CD4-positive, alpha-beta T cell treated with Interleukin-4 for 4 hours (primary cell): Measurements from ENCODE around the gene BAZ1A.

ENCODE experiments used
- DNase-seq: peaks from one replicate; pipeline ENCODE4 v3.0.0-alpha.2; 2020

BAZ1A gene, protein sequence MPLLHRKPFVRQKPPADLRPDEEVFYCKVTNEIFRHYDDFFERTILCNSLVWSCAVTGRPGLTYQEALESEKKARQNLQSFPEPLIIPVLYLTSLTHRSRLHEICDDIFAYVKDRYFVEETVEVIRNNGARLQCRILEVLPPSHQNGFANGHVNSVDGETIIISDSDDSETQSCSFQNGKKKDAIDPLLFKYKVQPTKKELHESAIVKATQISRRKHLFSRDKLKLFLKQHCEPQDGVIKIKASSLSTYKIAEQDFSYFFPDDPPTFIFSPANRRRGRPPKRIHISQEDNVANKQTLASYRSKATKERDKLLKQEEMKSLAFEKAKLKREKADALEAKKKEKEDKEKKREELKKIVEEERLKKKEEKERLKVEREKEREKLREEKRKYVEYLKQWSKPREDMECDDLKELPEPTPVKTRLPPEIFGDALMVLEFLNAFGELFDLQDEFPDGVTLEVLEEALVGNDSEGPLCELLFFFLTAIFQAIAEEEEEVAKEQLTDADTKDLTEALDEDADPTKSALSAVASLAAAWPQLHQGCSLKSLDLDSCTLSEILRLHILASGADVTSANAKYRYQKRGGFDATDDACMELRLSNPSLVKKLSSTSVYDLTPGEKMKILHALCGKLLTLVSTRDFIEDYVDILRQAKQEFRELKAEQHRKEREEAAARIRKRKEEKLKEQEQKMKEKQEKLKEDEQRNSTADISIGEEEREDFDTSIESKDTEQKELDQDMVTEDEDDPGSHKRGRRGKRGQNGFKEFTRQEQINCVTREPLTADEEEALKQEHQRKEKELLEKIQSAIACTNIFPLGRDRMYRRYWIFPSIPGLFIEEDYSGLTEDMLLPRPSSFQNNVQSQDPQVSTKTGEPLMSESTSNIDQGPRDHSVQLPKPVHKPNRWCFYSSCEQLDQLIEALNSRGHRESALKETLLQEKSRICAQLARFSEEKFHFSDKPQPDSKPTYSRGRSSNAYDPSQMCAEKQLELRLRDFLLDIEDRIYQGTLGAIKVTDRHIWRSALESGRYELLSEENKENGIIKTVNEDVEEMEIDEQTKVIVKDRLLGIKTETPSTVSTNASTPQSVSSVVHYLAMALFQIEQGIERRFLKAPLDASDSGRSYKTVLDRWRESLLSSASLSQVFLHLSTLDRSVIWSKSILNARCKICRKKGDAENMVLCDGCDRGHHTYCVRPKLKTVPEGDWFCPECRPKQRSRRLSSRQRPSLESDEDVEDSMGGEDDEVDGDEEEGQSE (N-terminal part only)

GRCh38 chr14:34875031-34875922 is at the start of gene BAZ1A:
Gene BAZ1A, minus strand, starts transcription at chr14:34875360. Its CDS starts 756 bp downstream, at chr14:34874604.
- peak; percentile 70 for DNase-seq

DNA sequence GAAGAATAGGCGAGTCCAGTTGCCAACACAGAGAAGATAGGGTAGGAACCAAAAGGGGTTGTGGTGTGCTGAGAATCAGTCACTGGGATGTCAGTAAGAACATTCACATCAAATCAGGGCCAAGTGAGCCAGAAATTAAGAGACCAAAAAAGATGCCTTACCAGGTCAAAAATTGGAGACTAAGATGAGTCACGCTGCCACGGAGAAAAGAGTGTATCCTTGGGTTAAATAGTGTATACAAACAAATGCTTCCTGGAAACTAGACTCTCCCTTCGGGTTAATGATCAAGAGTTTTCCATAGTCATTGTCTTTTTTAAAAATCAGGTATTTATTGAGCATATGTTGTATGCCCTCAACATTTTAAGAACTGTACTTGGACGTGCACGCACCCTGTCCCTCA is 45.2 kb upstream of the BAZ1A start:
- DNase-seq: no peak

- DNase-seq: no peak
These were observed 38.5 kb upstream of the BAZ1A start for GRCh38 chr14:34913619-34914018.

DNA sequence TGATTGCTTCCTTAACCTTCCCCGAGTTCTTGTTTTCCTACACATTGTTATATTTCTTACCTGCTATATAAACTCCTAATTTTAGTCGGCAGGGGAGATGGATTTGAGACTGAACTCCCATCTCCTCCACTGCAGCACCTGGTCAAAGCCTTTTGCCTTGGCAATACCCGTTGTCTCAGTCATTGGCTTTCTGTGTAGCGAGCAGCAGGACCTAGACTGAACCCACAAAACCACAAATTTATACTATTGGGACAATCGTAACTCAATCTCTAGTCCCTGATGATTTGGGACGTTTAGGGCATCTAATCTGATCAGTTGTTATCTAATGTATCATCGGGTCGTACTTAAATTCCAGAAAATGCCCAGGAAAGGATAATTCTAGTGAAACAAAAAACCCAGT is 37.8 kb upstream of the BAZ1A start:
- DNase-seq: no peak

DNA sequence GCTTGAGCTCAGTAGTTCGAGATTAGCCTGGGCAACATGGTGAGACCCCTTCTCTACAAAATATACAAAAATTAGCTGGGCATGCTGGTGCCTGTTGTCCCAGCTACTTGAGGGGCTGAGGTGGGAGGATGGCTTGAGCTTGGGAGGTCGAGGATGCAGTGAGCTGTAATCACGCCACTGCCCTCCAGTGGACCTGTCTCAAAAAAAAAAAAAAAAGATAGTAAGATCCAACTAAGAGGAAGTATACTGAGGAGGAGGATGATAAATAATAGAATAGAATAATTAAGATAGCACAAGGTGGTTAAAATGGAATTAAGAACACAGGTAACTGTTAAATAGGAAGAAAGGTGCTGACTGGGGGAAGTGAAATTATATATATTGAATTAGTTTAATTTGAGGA is 37.0 kb upstream of the BAZ1A start:
- no peak for DNase-seq

GRCh38 chr14:34911209-34912150 is 36.3 kb upstream of the BAZ1A start:
- no peak for DNase-seq

- no peak for DNase-seq
These were observed 31.1 kb upstream of the BAZ1A start for GRCh38 chr14:34906287-34906686.

DNA sequence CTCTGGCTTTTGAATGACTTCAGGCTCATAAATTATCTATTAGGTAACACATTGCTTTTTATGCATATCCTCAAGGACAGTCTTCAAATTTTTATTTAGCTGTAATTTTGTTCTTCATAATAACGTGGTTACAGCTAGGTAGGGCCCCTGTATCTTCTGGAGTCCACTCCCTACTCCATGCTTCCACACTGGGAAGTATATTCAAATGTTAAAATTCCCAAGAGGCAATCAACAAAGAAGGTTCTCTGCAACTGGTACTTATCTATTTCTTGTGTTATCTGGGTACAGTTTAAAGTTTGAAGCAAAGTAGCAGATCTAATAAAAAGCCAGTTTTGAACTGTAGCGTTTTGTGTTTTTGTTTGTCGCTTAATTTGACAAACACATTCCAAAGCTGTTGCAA is 20.1 kb upstream of the BAZ1A start:
- DNase-seq: no peak

DNA sequence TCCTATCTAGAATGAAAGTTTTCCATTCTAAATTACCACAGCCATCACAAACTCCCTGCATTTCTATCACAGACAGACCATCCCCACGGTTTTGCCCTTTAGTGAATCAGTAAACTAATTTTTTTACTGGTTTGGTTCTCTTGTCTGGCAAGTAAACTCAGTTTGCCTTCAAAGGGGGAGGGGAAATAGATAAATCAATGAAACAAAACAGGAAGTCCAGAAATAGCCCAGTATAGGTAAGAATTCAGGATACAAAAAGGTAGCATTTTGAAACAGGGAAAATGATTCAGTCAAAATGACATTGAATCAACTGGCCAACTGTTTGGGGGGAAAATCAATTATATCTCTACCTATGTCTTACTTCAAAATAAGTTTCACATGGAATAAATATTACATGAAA is 15.8 kb upstream of the BAZ1A start:
- DNase-seq: no peak

- DNase-seq: no peak
These were observed 13.0 kb upstream of the BAZ1A start for GRCh38 chr14:34888186-34888585.

DNA sequence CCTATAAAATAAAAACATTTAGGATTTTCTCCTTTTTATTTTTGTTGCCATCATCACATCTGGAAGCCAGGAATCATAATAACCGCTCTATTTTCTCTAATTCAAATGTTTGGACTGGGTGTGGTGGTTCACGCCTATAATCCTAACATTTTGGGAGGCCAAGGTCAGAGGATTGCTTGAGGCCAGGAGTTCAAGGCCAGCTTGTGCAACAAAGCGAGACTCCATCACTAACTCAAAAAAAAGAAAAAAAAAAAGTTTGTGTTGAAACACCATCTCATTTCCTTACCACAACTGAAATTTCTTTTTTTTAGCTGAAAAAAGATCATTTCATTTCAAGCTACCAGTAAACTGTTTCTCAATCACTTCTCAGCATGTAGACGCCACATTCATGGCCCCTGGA is 8.8 kb upstream of the BAZ1A start:
- DNase-seq: no peak

DNA sequence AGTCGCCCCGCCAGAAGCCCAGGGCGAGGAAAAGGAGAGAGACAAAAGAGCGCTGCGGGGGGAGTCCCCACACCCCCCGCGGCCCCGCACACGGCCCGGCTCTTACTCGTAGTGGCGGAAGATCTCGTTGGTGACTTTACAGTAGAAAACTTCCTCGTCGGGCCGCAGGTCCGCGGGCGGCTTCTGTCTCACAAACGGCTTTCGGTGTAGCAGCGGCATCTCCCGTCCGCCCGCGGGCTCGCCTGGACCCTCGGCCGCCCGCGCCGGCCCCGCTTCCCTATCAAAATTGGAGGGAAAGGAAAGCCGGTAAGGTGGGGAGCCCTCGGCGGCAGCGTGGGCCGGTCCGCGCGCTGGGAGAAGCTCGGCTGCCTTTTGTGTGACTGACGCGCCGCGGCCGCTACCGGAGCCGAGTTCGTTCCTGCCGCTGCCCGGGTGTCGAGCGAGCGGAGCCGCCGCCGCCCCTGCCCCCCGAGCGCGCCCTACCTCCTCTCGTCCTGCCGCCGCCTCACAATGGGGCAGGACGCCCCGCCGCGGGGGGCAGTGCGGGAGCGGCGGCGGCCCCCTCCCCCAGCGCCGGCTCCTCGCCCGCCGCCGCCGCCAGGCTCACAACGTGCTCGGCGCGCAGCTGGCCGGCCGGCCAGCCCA is 652 bp downstream of the BAZ1A start:
- DNase-seq: peak; percentile 53

DNA sequence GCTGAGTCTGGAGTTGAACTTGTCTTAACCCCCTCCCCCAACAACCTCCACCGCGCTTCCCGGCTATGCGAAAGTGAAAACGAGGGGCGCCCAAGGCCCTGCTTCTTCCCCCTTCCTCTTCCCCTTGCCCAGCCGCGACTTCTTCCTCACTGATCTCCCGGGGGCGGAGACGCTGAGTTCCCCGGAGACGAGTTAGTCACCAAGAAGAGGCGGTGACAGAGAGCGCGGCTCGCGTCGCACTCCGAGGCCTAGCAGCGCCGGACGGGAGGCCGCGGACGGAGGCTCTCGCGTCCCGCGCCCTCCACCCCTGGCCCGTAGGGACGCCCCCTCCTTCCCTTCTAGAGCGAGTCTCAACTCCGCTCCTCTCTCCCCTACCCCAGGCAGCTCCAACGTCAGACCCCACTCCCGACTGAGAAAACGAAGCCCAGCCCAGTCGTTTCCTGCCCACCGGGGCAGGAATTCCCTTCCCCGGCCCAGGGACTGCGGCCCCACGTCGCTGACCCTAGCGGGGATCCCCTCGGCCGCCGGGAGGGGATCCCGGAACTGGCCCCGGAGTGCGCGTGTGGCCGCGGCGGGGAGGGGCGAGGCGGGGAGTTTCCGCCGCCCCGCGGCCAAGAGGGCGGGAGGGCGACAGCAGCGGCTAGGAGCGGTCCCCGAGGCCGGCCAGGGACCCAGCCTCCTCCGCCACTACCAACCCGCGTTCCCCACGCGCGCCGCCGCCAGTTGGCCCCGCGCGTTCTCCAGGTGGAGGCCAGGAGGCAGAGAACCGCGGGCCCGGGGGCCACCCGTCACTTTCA is 1.4 kb downstream of the BAZ1A start:
- DNase-seq: peak; percentile 87

GRCh38 chr14:34872822-34873588 is 2.2 kb downstream of the BAZ1A start:
- peak; percentile 6 for DNase-seq

- no peak for DNase-seq
These were observed 8.0 kb downstream of the BAZ1A start for GRCh38 chr14:34867199-34867598.

GRCh38 chr14:34865889-34866574 is 9.1 kb downstream of the BAZ1A start:
- DNase-seq: no peak

DNA sequence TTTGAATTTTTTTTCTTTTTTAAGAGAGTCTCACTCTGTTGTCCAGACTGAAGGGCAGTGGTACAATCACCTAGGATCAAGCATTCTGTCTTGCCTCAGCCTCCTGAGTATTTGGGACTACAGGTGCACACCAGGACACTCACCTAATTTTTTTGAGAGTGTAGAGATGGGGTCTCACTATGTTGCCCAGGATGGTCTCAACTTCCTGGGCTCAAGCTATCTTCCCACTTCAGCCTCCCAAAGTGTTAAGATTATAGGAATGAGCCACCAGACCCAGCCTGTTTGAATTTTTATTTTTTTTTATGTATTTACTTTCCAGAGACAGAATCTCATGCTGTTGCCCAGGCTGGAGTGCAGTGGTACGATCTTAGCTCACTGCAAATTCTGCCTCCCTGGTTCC is 11.3 kb downstream of the BAZ1A start:
- no peak for DNase-seq

DNA sequence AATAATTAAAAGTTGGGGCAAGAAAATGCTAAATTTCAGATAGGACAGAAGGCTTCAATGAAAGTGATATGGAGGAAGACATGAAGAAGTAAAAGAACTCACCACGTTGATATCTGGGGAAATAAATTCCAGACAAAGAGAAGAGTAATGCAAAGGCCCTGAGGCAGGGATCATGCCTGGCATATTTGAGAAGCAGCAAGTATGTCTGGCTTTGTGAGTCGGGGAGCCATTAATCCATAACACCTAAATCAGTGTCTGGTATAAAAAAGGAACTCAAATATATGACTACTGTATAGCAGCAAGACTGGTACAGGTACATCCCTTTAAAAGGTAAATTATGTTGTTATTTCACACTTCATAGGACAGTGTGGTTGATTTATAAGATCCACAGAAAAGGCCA is 16.4 kb downstream of the BAZ1A start:
- no peak for DNase-seq
